Urinary bladder (tissue), 4 donors: ENCODE results near the gene ANKRD52. TPM values are rescaled to one million over a fixed set of nuclear protein-coding genes. Genes with fewer than 3 reads are reported as not detected.

Experiments
- DNase-seq: peaks from one replicate; pipeline ENCODE4 v3.0.0-alpha.2; 2015; ENCODE audit errors: extremely low spot score
- H3K27ac ChIP-seq: one replicate; pipeline ENCODE4 v1.5.1; 2013; ENCODE audit warnings: low read depth, mild to moderate bottlenecking, moderate library complexity
- H3K36me3 ChIP-seq: one replicate; pipeline ENCODE4 v1.6.1; 2013; ENCODE audit warnings: mild to moderate bottlenecking, moderate library complexity; ENCODE audit not compliant: insufficient read depth
- H3K4me1 ChIP-seq: one replicate; pipeline ENCODE4 v1.6.1; 2013; ENCODE audit warnings: mild to moderate bottlenecking, moderate library complexity; ENCODE audit not compliant: insufficient read depth
- H3K4me3 ChIP-seq: one replicate; pipeline ENCODE4 v1.5.1; 2013; ENCODE audit warnings: low read depth, low read length
- WGBS: extraction: QIAGEN DNeasy Blood & Tissue Kit; methylation state at CpG from one replicate; pipeline ENCODE4 v1.1.7; 2013; 5-methylcytosine and 5-hydroxymethylcytosine counted together
- polyA plus RNA-seq: library from polyadenylated mRNA; stranded (reverse); fragments of 200-250 nt; gene quantifications from one replicate; pipeline ENCODE4 v1.2.3, GENCODE V29; 2013
- total RNA-seq: library from RNA; depleted of rRNA; stranded (reverse); fragments of >200 nt; gene quantifications from one replicate; pipeline ENCODE4 v1.2.3, GENCODE V29; 2014
- donor health status: healthy with polysubstance abuse.
- donor health status: healthy.

The ANKRD52 gene
- total and polyA plus RNA-seq, 2 donors = 10.2 to 14.4 TPM

- Histone ChIP-seq H3K4me1 (no peaks in the 10 kb centered on the region), H3K4me3 (peak overlapping the region; percentile 66), H3K36me3 (no peaks in the 10 kb centered on the region), H3K27ac (peak overlapping the region; percentile 96)
- no peak for DNase-seq
- 7% methylated on average over 4 of the region's 4 CpGs for WGBS
Observed at GRCh38 chr12:56222531-56222895, 35.7 kb downstream of the ANKRD52 start.

DNA sequence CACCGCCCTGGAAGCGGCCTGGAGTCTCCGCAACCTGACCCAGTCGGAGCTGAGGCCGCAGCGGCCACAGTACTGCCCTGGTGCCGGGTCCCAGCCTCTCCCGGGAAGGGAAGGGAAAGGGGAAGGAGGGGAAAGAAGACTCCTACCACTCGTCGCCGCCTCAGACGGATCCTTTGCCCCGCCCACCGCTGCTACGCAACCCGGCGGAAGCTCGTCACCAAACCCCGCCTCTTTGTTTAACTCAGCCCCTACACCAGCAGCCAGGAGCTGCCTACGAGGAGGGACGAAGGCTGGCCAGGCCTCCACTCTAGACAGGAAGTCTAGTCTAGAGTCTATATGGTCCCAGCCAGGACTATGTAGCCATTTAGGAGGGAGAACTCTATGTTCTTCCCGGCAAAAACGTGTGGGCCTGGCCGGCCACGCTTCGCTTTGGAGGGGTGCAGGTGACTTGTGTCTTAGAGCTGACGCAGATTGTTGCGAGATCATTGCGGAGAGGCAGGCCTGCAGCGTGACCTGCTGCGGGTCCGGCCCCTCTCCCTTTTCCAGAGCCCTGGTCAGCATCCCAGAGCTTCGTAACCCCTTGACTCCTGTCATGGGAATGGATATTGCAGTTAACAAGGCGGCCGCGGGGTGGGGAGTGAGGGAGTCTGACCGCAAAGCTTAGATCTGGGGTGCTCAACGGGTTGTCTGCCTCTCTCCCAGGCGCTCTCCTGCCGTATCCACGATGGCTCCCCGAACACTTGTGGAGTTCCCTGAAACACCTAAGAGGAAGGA lies 36.2 kb downstream of the ANKRD52 start, which contains the start of gene RNF41:
Gene RNF41, minus strand, starts transcription at position 166 of the 774 bp plus-strand sequence. CDS start 7,875 bp downstream, outside the sequence.
- Histone ChIP-seq H3K36me3 (no peaks in the 10 kb centered on the region), H3K4me1 (no peaks in the 10 kb centered on the region), H3K4me3 (peak within 1 kb of the TSS; percentile 66), H3K27ac (peak within 1 kb of the TSS; percentile 97)
- under 1% methylated on average over 42 of the region's 42 CpGs for WGBS
- DNase-seq = peak; percentile 94

DNA sequence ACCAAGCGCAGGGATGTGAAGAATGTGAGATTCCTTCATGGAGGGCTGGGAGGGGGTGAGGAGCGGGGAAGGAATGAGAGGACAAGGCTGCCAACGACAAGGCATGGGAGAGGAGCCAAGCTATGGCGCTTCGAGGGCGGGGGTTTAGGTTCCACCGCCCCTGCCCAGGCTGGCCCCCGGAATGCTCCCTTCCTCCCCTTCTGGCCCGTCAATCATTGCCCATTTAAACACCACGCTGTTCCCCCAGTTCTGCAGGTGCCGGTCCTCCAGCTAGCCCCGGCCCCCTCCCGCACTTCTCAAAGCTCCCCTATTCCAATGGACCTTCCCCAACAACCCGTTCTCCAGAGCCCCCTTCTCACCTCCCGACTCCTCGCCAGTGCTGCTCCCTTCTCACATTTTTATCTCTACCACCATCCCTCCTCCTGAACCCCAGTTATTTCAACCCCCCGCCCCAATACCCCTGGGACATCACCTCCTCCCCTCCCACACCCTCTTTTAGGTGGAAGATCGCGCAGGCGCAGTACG lies 36.9 kb downstream of the ANKRD52 start:
- WGBS = under 1% methylated on average over 21 of the region's 21 CpGs
- Histone ChIP-seq H3K4me3 (peak overlapping the region; percentile 66), H3K27ac (peak overlapping the region; percentile 97), H3K36me3 (no peaks in the 10 kb centered on the region), H3K4me1 (no peaks in the 10 kb centered on the region)
- peak; percentile 43 for DNase-seq

DNA sequence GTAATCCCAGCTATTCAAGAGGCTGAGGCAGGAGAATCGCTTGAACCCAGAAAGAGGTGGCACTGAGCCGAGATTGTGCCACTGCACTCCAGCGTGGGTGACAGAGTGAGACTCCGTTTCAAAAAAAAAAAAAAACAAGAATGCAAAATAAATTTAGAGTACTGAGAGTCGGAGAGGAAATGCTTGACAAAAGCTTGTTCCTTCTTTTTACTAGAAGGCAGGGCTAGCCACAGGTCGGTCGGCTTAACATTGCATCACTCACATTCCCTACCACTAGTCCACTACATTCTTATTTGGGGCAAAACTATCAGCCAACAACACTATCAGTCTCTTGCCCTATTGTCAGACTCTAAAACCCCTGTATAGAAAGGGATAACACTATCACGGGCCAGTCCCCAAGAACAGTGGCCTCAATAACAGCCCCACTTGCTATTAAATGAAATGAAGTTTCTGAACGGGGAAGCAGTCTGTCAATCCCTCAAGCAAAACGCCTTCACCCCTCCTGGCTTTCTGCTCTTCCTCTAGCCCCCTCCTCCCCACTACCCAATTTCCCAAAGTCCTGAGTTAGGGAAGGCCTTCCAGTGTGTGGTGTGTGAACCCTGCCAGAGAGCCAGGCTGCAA lies 37.5 kb downstream of the ANKRD52 start:
- no peak for DNase-seq
- Histone ChIP-seq H3K27ac (peak overlapping the region; percentile 97), H3K4me3 (peak overlapping the region; percentile 66), H3K4me1 (no peaks in the 10 kb centered on the region), H3K36me3 (no peaks in the 10 kb centered on the region)
- 9% methylated on average over 10 of the region's 10 CpGs for WGBS

GRCh38 chr12:56219840-56220239 lies 38.3 kb downstream of the ANKRD52 start:
- DNase-seq = no peak
- H3K4me3 ChIP-seq = no peak overlapping the region
- 91% methylated on average over 9 of the region's 9 CpGs for WGBS
- H3K27ac ChIP-seq = no peak overlapping the region
- peaks cover 5% of the 10 kb centered on the region for H3K36me3 ChIP-seq
- no peaks in the 10 kb centered on the region for H3K4me1 ChIP-seq

DNA sequence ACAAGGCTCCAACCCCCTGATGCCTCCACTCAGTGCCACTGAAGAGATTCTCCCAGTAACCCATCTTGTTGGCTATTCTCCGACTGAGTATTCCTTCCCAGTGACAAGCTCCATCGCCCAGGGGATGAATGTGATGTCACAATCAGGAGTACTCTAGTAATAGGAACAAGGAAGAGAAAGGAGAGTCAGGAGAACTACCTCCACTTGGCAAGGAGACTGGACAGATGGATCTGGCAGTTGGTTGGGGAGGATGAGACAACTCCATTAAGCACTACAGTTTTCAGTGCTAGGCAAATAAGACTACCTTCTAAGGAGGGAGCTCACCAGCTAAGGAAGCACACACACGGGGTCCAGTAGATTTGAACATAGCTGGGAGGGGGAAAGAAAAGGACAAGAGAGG lies 41.7 kb downstream of the ANKRD52 start:
- H3K4me3 ChIP-seq = no peak overlapping the region
- 87% methylated on average over 3 of the region's 3 CpGs for WGBS
- H3K27ac ChIP-seq = no peak overlapping the region
- no peak for DNase-seq
- H3K4me1 ChIP-seq = no peaks in the 10 kb centered on the region
- peaks cover 8% of the 10 kb centered on the region for H3K36me3 ChIP-seq

DNA sequence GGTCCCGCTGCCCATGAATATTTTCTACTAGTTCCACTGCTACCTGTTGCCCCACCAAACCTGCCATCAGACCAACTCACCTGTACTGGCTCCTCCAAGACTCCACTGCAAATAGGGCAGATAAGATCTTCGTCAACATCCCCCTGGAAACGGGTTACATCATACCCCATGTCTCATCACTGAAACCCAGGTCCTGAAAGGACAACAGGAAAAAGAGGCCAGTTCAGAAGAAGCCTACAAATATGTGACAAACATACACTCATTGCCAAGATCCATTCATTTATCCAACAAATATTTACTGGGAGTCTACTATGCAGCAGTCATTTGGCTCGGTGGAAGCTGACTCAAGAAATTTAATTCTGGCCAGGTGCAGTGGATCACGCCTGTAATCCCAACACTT lies 44.3 kb downstream of the ANKRD52 start:
- Histone ChIP-seq H3K27ac (no peak overlapping the region), H3K36me3 (peaks cover 8% of the 10 kb centered on the region), H3K4me3 (no peak overlapping the region), H3K4me1 (no peaks in the 10 kb centered on the region)
- no peak for DNase-seq
- 77% methylated on average over 5 of the region's 5 CpGs for WGBS

GRCh38 chr12:56212361-56212760 lies 45.8 kb downstream of the ANKRD52 start:
- peaks cover 9% of the 10 kb centered on the region for H3K36me3 ChIP-seq
- 91% methylated on average over 1 of the region's 1 CpG for WGBS
- no peaks in the 10 kb centered on the region for H3K4me1 ChIP-seq
- H3K27ac ChIP-seq = no peak overlapping the region
- DNase-seq = no peak
- no peak overlapping the region for H3K4me3 ChIP-seq

- Histone ChIP-seq H3K27ac (no peak overlapping the region), H3K4me3 (no peak overlapping the region), H3K4me1 (no peaks in the 10 kb centered on the region), H3K36me3 (peaks cover 4% of the 10 kb centered on the region)
- no peak for DNase-seq
- 79% methylated on average over 6 of the region's 6 CpGs for WGBS
Observed at GRCh38 chr12:56208006-56208405, 50.2 kb downstream of the ANKRD52 start.

GRCh38 chr12:56206452-56207166 lies 51.6 kb downstream of the ANKRD52 start:
- Histone ChIP-seq H3K4me3 (no peak overlapping the region), H3K27ac (no peak overlapping the region), H3K36me3 (peaks cover 2% of the 10 kb centered on the region), H3K4me1 (no peaks in the 10 kb centered on the region)
- DNase-seq = no peak
- 52% methylated on average over 14 of the region's 14 CpGs for WGBS

DNA sequence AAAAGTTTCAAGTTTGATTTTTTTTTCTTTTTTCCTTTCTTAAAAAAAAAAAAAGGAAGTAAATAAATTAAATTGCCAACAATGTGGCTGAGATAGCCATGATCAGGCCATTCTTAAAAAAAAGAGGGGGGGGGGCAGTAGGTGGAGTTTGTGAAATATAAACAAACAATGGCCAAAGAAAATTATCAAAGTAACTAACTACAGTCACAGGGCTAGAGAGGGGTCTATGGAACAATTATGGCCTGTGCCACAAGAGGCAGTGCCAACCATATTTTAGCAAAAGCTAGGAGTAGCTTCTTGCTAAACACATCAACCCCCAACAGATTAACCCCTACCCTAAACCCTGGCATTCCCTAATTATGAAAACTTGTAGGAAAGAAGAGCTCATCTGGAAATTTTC lies 52.7 kb downstream of the ANKRD52 start:
- Histone ChIP-seq H3K4me1 (no peaks in the 10 kb centered on the region), H3K27ac (no peak overlapping the region), H3K36me3 (peaks cover 2% of the 10 kb centered on the region), H3K4me3 (no peak overlapping the region)
- DNase-seq = no peak

DNA sequence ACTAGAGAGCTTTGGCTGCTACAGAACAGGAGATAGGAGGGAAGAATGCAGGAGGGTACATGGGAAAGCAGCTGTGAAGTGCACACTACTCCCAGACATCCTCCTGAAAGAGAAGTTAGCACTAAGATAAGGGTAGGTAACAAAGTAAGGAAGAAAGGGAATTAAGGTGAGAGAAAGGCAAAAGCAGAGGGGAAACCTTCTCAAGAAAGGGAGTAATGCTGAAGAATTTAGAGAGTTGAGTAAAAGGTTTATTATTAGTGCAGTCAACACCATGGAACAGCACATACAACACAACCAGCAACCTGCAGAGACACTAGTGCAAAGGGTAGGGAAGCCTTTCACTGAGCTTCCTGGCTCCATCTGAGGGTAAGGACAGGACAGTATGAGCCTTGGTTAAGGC lies 53.9 kb downstream of the ANKRD52 start:
- no peaks in the 10 kb centered on the region for H3K4me1 ChIP-seq
- peaks cover 2% of the 10 kb centered on the region for H3K36me3 ChIP-seq
- no peak overlapping the region for H3K27ac ChIP-seq
- no peak for DNase-seq
- no peak overlapping the region for H3K4me3 ChIP-seq

DNA sequence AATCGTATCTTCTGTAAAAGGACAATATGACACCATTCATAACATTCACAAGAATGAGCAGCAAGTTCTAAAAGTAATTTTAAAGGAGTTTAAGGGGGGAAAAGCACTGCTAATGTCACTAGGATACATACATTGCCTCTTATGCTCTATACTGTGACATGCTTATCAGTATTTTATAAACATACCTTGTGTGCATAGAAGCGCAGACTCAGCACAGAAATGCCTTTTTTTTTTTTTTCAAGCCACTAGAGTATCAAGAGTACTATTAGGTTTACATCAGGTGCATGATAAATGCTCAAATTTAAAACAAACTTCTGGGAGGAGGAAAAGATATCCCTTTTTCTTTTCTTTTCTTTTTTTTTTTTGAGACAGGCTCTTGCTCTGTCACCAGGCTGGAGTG lies 55.3 kb downstream of the ANKRD52 start:
- peak overlapping the region; percentile 0 for H3K27ac ChIP-seq
- no peaks in the 10 kb centered on the region for H3K4me1 ChIP-seq
- H3K4me3 ChIP-seq = no peak overlapping the region
- DNase-seq = no peak
- WGBS = 35% methylated on average over 2 of the region's 2 CpGs
- peaks cover 2% of the 10 kb centered on the region for H3K36me3 ChIP-seq

GRCh38 chr12:56202366-56202765 lies 55.8 kb downstream of the ANKRD52 start:
- WGBS = 11% methylated on average over 1 of the region's 1 CpG
- H3K36me3 ChIP-seq = peaks cover 2% of the 10 kb centered on the region
- peak overlapping the region; percentile 0 for H3K27ac ChIP-seq
- no peaks in the 10 kb centered on the region for H3K4me1 ChIP-seq
- H3K4me3 ChIP-seq = no peak overlapping the region
- DNase-seq = no peak
